H1 (cell line): ENCODE data around the gene RNASE1. TPM values are rescaled to one million over a fixed set of nuclear protein-coding genes. Genes with fewer than 3 reads are reported as not detected.

ENCODE experiments used
- BRCA1 ChIP-seq: IDR thresholded peaks from 2 replicates; pipeline ENCODE4 v1.6.1; 2012; ENCODE audit warnings: low read depth, low read length, improper control_type of control experiment
- CREB1 ChIP-seq: IDR thresholded peaks from 2 replicates; pipeline ENCODE4 v1.6.1; 2012; ENCODE audit warnings: inconsistent platforms
- E2F6 ChIP-seq: IDR thresholded peaks from 2 replicates; pipeline ENCODE4 v1.6.1; 2012; ENCODE audit warnings: inconsistent platforms
- EZH2 ChIP-seq: fragments of 200-600 bp; sonication (generic); IDR thresholded peaks from 2 replicates; pipeline ENCODE4 v1.7.1; 2012; ENCODE audit warnings: low read depth, mild to moderate bottlenecking, moderate library complexity, low read length, inconsistent platforms; ENCODE audit not compliant: severe bottlenecking
- JUND ChIP-seq: IDR thresholded peaks from 2 replicates; pipeline ENCODE4 v1.6.1; 2011; ENCODE audit warnings: mild to moderate bottlenecking, improper control_type of control experiment, low read length
- RBBP5 ChIP-seq: IDR thresholded peaks from 2 replicates; pipeline ENCODE4 v1.7.1; 2012; ENCODE audit warnings: low read depth, mild to moderate bottlenecking, inconsistent platforms, low read length, moderate library complexity, borderline replicate concordance
- polyA plus RNA-seq, 7 experiments: library from polyadenylated mRNA; depleted of rRNA in 3 of 7; stranded (reverse) in 5 of 7; unstranded in 2 of 7; fragments of >200 nt in 5 of 7; fragments of 200-250 nt in 2 of 7; gene quantifications; 1 replicate in 5 of 7; 2 replicates in 1 of 7; 4 replicates in 1 of 7; pipeline versions ENCODE4 v1.2.1 to v1.2.3, GENCODE V29; 2011 to 2013; ENCODE audit warnings: missing spikeins in 2 of 7, mixed read lengths in 2 of 7
- total RNA-seq: library from RNA; stranded (reverse); fragmentation: NEBNext Ultra II Directional; extraction: Animal tissue kit (Norgen Biotek cat#: 25700); gene quantifications from 2 replicates; pipeline ENCODE4 v1.2.1, GENCODE V29; 2021

The RNASE1 gene
- total and polyA plus RNA-seq, 2 of the 8 experiments (the other 6 are each of a cell fraction or from before 2014, with no cell fraction given) = 2.2 to 13.4 TPM

DNA sequence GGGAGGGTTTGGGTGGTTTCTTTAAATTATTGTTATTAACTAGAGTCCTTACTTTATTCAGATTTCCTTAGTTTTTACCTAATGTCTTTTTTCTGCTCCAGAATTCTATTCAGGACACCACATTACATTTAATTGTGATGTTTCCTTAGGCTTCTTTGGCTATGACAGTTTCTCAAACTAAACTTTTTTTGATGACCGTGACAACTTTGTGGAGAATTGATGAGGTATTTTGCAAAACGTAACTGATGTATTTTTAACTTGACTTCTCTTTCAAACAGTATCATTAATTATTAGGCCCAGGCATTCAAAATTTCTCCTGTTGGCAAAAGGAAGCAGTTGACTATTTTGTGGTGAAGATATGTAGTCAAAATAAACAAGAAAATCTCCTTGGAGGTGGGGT lies 11.0 kb downstream of the RNASE1 start (continued):
- TF ChIP-seq E2F6 = no peak
- TF ChIP-seq JUND = no peak
- TF ChIP-seq BRCA1 = no peak
- no peak for TF ChIP-seq EZH2
- TF ChIP-seq CREB1 = no peak
- TF ChIP-seq RBBP5 = no peak
